Skin of body (tissue), 3 donors: Measurements from ENCODE around the gene ARID2. TPM values are rescaled to one million over a fixed set of nuclear protein-coding genes. Genes with fewer than 3 reads are reported as not detected.

Source experiments
- DNase-seq: peaks from one replicate; lab custom pipeline; 2025; lab: John Stamatoyannopoulos, UW
- small RNA-seq: library from RNA; depleted of rRNA; stranded (forward); fragments of <200 nt; gene quantifications from one replicate; pipeline ENCODE3, GENCODE V24; 2014; ENCODE audit warnings: low replicate concordance
- total RNA-seq: library from RNA; depleted of rRNA; stranded (reverse); fragments of >200 nt; gene quantifications from one replicate; pipeline ENCODE4 v1.2.3, GENCODE V29; 2014

The ARID2 gene
- total RNA-seq, 1 donor from 2014 or later, result 52.7 TPM

DNA sequence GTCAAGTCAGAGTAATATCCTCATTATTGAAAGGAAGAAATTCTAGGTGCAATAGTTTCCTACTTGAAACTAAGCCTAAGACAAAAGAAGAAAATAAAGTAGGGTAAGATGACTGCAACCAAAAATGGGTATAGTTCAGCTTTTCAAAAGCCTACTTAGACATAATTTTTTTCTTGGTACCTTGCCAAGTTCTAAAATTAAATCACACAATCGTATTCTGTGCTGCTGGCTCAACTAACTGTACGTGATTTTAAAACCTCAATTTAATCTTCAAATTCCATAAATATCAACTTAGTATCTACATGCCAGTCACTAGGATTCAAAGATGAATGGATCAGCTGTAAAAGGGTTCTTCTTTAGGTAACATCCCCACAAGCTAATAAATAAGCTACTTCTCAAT, 204.0 kb downstream of the ARID2 start:
- no peak for DNase-seq

DNA sequence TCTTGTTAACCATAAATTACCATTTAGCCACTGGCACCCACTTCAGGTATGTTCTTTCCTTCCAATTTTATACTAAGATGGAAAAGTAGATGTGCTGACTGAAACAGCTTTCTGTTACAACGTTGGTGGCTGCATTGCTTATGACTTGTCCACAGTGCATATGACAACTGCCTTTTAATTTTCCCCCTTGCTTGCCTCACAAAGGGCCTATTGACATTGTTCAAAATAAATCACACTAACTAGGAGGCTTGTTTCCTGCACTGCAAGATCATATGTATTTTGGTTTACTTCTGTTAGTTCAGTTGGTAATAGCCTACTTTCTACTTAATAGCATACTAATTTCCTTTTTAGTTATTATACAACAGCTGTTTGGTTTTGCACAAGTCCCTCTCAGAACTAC, 205.4 kb downstream of the ARID2 start:
- DNase-seq, result no peak

DNA sequence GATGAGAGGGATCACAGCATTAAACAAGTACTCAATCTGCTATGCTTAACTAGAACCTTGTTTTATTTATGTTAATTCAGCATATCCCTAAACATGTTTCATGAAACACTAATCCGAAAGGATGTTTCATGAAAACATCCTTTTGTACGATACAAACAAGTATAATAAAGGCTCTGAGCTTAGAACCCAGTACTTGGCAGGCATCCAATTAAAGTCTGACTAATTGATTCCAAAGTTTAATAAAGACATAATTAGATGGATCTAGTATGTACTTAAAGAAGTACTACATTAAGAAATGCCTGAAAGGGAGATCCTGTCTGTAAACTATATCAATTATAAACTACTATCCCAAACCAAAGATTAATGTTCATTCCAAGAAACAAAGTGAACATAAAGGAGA, 209.1 kb downstream of the ARID2 start:
- DNase-seq, result no peak

DNA sequence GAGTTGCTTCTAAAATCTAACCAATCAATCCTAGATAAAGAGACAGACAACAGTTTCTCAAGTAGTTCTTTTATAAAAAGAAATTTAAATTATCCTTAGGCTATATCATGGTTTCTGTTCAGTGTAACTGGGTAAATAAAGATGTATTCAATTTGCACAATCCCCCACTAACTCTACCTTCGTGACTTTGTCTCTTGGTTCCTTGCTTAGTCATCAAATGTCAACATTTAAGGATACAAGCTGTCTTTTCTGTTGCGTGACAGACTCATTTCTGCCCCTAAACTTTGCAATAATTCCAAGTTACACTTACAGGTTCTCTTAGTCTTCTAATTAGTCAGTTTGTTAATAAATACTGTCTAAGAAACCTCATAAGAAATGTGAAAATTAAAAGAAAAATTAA, 210.3 kb downstream of the ARID2 start:
- DNase-seq, result no peak

DNA sequence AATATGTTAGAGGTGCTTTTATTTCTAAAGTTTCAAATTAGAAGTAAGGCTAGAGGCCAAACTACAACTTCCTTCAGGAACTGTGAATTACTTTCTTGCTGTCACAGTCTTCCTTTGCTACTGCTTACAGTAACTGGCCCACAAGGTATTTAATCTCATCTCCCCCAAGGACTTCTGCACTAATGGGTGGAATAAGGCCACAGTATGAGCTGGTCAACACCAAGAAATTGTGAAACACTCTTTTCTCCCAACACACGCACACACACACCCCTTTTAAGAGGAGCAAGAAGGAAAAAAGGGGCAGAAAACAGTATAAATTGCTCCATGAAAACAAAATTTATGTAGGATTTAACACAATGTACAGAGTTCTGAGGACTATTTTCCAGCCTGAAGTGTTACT, 215.3 kb downstream of the ARID2 start:
- no peak for DNase-seq

DNA sequence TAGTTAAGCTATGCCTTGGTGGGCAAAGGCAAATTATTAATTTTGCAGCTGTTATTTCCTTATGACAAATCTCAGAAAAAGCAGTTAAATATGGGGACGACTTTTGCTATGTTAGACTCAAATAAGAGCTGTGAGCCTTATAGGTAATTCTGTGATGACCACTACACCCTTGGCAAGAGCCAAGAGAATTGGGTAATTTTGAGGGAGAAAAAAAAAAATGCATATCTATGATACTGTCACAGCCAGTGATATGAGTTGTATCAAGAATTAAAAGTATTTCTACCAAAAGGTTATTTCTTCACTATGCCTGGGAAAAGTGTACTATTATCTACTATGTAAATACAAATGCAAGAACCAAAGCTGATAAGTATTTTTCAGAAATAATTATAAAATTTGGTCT, 216.9 kb downstream of the ARID2 start:
- no peak for DNase-seq

DNA sequence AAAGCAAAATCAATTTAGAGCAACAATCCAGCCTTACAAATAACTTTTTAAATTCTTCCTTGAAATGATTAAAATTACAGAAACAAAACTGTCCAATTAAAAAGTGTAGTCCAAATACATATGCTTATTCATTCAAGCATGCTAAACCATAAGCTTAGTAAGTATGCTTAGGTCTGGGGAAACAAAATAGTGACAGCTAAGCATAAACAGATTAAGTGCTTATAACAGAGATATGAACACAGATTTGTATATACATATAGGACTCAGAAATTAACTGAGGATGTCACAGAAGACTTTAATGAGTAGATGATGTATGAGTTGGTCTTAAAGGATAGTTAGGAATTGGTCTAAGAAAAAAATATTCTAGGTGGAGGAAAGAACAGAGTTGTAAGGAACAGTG, 219.0 kb downstream of the ARID2 start:
- no peak for DNase-seq

Small RNA genes lying within 50 kb of the gene (small RNA-seq; reads per million reads assigned to genes)
- gene RN7SL246P, result not detected
